NCI-H774 (cell line): ENCODE measurements around the gene PDZD2.

Experiments used
- DNase-seq: peaks from one replicate; lab custom pipeline; 2025; lab: John Stamatoyannopoulos, UW

PDZD2 gene

GRCh38 chr5:31824869-31825517, 186.1 kb downstream of the PDZD2 start:
- no peak for DNase-seq

DNA sequence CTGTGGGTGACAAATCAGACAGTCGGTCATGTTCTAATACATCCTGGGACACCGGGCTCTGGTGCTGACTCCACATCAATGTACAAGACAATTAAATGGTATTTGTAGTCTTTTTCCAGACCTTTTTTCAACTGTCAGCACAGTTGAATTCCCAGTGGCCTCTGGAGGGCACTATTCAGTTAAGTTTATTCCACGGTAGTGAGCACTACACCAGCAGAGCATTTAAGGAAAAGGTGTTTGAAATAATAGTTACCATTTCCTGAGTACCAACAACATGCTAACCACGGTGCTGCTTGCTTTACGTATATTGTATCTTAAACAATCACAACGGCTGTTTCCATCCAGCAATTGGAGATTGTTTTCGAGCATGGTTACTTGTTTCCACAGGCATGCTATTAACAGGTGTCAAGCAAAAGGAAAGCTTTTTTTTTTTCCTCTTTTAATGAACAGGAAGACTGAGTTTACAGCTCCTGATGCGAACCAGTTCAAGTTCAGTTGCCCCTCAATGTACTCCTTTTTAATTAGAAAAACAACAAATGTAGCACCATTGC, 186.7 kb downstream of the PDZD2 start:
- DNase-seq: peak; percentile 49

DNA sequence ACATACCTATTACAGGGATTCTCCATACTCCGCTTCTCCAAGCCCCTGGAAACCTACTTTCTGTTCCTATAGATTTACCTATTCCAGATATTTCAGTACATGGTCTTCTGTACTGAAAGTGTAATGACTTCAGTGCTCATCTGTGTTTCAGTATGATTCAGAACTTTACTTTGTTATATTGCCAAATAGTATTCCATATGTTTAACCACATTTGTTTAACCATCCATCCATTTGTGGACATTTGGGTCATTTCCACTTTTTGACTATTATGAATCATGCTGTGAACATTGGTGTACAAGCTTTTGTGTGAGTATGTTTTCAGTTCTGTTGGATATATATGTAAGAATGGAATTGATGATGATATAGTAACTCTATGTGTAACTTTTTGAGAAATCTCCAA, 188.9 kb downstream of the PDZD2 start:
- DNase-seq: no peak

DNA sequence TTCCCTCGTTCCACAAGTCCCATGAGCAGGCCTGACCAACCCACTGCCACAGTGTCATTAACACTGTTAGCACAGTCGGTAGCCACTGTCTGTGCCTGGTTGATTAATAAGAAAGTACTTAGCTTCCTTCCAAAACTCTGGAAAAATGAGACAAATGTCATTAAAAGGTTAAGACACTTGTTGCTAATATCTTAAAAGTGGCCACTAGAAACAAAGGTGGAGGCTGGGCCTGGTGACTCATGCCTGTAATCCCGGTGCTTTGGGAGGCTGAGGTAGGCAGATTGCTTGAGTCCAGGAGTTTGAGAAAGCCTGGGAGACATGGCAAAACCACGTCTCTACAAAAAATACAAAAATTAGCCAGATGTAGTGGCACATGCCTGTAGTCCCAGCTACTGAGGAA, 194.0 kb downstream of the PDZD2 start:
- DNase-seq: no peak

DNA sequence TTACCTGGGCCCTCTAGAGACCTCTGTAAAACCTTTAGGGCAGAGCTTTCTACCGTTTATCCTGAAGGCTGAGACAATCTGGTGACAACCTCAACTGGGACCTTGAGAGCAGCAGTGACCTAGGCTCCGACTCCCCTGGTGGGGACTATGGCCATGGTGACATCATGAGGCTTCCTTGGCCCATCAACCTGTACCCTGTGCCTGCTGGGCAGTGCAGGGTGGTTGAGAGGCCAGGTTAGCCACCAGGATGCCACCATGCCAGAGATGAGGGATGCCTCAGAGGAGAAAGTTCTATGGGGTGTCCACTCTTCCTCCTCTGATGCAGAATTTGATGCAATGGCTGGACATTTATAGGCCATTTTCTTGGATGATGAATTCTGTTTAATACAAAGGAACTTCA, 194.8 kb downstream of the PDZD2 start:
- DNase-seq: no peak

- DNase-seq: no peak
These were observed 205.9 kb downstream of the PDZD2 start for GRCh38 chr5:31844622-31845345.

DNA sequence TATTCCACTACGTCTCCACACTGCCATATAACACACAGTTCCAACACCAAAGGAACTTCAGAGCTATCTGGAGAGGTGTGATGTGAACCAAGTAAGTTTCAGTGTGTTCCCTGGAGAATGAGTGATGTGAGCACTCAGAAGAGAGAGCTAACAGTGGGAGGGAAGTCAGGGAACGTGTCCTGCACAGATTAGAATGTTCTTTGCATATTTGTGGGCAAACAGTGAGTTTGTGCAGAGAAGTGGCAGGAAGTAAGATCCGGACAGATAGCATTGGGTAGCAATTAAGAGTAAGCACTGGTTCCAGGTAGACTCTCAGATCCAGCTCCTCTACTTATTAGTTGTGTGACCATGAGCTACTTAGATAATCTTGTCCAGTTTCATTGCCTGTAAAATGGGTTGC, 206.4 kb downstream of the PDZD2 start:
- DNase-seq: no peak

- DNase-seq: no peak
These were observed 208.0 kb downstream of the PDZD2 start for GRCh38 chr5:31846934-31847333.

DNA sequence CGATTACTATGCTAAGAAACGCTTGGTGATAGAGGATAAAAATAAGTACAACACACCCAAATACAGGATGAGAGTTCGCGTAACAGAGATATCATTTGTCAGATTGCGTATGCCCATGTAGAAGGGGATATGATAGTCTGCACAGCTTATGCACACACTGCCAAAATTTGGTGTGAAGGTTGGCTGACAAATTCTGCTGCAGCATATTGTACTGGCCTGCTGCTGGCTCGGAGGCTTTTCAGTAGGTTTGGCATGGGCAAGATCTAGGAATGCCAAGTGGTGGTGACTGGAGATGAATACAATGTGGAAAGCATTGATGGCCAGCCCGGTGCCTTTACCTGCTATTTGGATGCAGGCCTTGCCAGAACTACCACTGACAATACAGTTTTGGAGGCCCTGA, 208.4 kb downstream of the PDZD2 start:
- DNase-seq: no peak

- no peak for DNase-seq
These were observed 212.2 kb downstream of the PDZD2 start for GRCh38 chr5:31850981-31851689.

- DNase-seq: no peak
These were observed 214.6 kb downstream of the PDZD2 start for GRCh38 chr5:31853398-31854135.

DNA sequence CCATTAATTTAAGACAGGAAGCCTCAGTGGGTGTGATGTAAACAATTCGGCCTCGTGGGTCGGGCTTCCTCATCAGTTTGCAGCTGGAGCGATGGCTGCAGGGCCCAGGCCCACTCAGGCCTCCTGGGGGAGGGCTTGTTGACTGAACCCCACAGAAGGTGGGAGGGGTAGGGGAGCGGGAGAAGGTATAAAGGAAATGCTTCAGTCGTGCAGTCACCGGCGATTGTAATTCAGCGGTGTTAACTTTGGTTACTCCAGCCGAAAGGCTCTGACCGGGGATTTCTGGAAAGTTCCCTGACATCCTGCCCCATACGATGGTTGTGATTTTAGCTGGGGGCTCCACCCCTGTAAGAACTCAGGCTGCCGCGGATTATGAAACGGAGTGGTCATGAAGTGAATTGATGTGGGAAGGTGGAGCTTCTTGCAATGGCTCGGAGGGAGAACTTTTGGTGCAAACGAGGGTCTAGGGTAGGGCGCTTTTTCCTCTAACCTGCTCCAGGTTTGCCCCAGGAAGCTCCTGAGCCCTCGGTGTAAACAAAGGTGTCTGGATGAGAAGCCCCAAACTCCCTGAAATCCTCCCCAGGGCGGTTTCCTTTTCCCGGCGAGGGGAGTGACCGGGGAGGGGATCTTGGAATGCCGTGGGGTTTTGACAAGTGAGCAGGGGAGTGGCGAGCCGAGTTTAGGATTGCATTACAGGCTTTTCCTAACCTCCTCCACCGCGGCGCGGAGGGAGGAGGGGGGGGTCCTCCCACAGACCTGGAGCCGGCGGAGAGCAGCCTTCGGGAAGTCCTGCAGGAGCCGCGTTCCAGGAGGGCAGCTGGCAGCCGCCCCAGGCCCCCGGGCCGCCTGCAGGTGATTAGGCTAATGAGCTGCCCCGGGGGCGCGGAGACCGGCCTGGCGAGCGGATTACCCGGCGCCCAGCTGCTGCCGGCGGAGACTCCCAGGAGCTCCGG, 215.5 kb downstream of the PDZD2 start:
- DNase-seq: no peak

- no peak for DNase-seq
These were observed 216.5 kb downstream of the PDZD2 start for GRCh38 chr5:31855134-31856040.

- no peak for DNase-seq
These were observed 220.2 kb downstream of the PDZD2 start for GRCh38 chr5:31859096-31859495.

DNA sequence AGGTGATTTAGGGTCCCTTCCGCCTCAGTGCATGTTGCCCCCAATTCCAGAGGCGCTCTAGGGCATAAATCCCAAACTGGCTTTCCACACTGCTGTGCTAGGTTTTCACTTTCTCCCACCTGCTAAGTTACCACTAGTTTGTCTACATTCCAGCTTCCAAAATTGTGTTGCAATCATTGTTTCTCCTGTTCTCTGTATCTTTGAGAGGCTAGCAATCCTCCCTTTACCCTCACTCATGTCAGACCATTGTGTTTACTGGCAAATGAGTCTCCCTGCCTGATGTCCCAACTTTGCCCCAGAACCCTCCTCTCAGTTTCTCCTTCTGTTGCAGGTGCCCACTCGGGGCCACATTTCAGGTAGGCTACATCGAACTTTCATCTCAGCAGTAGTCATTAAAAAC, 221.3 kb downstream of the PDZD2 start:
- no peak for DNase-seq

GRCh38 chr5:31860726-31861433, 221.9 kb downstream of the PDZD2 start:
- no peak for DNase-seq

DNA sequence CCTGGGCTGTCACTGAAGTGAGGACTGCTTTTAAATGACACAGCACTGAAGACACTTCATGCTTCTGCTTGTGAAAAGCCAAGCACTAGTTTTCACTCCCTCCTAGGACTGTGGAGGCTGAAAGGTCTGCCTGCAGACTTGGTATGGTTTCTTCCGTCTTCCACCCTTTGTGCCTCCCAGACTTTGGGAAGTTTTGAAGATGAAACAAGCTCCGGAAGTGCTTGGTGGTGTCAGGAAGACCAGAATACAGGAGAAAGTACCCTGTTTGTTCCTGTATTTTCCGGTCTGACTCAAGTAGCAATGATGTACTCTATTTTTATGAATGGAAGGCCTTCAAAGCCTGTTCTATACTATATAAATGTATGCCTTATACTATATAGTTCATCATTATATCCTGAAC, 222.7 kb downstream of the PDZD2 start:
- no peak for DNase-seq

DNA sequence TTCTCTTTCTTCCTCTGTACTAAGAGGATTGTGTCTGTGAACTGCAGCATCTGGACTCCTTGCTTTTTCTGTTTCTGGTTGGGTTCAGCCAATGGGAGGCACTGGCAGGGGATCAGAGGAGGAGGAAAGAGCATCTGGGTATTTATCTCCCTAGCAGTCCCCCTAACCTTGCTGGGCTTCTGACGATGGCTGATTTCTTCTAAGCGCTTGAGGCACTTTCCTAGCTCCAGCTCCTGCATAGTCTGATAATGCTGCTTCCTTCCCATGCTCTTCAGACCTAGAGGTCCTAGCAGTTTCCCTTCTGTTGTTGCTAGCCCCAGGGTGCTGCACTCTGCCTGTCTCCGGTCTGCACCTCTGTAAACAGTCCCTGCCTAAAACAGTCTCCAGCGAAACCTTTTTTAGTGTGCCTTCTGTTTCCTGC, 225.1 kb downstream of the PDZD2 start:
- no peak for DNase-seq

- DNase-seq: no peak
These were observed 227.2 kb downstream of the PDZD2 start for GRCh38 chr5:31866166-31866565.
